B cell (primary cell): ENCODE data around the gene APOL6. TPM values are rescaled to one million over a fixed set of nuclear protein-coding genes. Genes with fewer than 3 reads are reported as not detected.

Source experiments
- ATAC-seq: fragments of 200-7000 bp; cut with Tn5 transposase; one replicate; pipeline ENCODE4 v1.10.0; 2021; ENCODE audit warnings: low read depth, mild to moderate bottlenecking, moderate number of reproducible peaks, moderate library complexity
- CTCF ChIA-PET: fragments of 350-600 bp; sonication (Branson Sonifier 250); formaldehyde crosslinking; loops from one replicate; lab custom pipeline; 2021; ENCODE audit warnings: antibody characterized with exemption, inconsistent platforms; lab: Charles Lee
- POLR2A ChIA-PET: fragments of 350-600 bp; sonication (Branson Sonifier 250); formaldehyde crosslinking; loops from one replicate; lab custom pipeline; 2021; ENCODE audit warnings: antibody characterized with exemption; lab: Charles Lee
- DNase-seq: peaks from one replicate; pipeline ENCODE4 v3.0.0; 2013
- H2AFZ ChIP-seq: 2 replicates; pipeline ENCODE4 v1.6.1; 2012; ENCODE audit warnings: mild to moderate bottlenecking, low read depth, low read length; ENCODE audit not compliant: insufficient read depth, poor library complexity, severe bottlenecking
- H3K27ac ChIP-seq, 2 donors: 1 replicate in 1 of 2; 2 replicates in 1 of 2; pipeline ENCODE4 v1.5.1; 2012 to 2013; ENCODE audit warnings: low read length in 2 of 2, mild to moderate bottlenecking in 2 of 2, moderate library complexity in 1 of 2
- H3K27me3 ChIP-seq, 4 experiments: fragments of 200-600 bp in 1 of 4; sonication (generic) in 1 of 4; replicated peaks in 1 of 4; 1 replicate in 2 of 4; 2 replicates in 2 of 4; pipeline versions ENCODE4 v1.6.1 to v1.7.0; 2013 to 2016; ENCODE audit warnings: low read length in 3 of 4, mild to moderate bottlenecking in 2 of 4, mixed read lengths in 1 of 4, moderate library complexity in 1 of 4; ENCODE audit not compliant: insufficient read depth in 4 of 4, control insufficient read depth in 3 of 4; ENCODE audit errors: control extremely low read depth in 1 of 4
- H3K36me3 ChIP-seq, 2 experiments: replicated peaks in 1 of 2; 1 replicate in 1 of 2; 2 replicates in 1 of 2; pipeline versions ENCODE4 v1.6.1 to v1.7.1; 2013; ENCODE audit warnings: low read length in 1 of 2; ENCODE audit not compliant: insufficient read depth in 2 of 2, control insufficient read depth in 1 of 2; ENCODE audit errors: control extremely low read depth in 1 of 2, extremely low read depth in 1 of 2
- H3K4me1 ChIP-seq, 2 donors: fragments of 200-600 bp in 1 of 2; sonication (generic) in 1 of 2; 1 replicate in 1 of 2; 2 replicates in 1 of 2; pipeline versions ENCODE4 v1.5.1 to v1.6.1; 2013 to 2017; ENCODE audit warnings: low read length in 2 of 2; ENCODE audit not compliant: control insufficient read depth in 2 of 2, insufficient read depth in 2 of 2
- H3K4me2 ChIP-seq: replicated peaks from 2 replicates; pipeline ENCODE3; 2012; ENCODE audit warnings: mild to moderate bottlenecking, low read depth, low read length; ENCODE audit not compliant: poor library complexity, severe bottlenecking
- H3K4me3 ChIP-seq, 5 experiments: fragments of 200-600 bp in 1 of 5; sonication (generic) in 1 of 5; 1 replicate in 3 of 5; 2 replicates in 2 of 5; pipeline versions ENCODE4 v1.5.1 to v1.7.0; 2011 to 2016; ENCODE audit warnings: low read length in 4 of 5, mild to moderate bottlenecking in 4 of 5, low read depth in 2 of 5, control low read depth in 1 of 5, moderate library complexity in 1 of 5; ENCODE audit not compliant: insufficient read depth in 1 of 5; ENCODE audit errors: control extremely low read depth in 1 of 5, extremely low read depth in 1 of 5
- H3K79me2 ChIP-seq: fragments of 200-600 bp; sonication (generic); one replicate; pipeline ENCODE4 v1.6.0; 2016; ENCODE audit warnings: low read length; ENCODE audit not compliant: control insufficient read depth, insufficient read depth
- H3K9ac ChIP-seq: fragments of 200-600 bp; sonication (generic); 2 replicates; pipeline ENCODE4 v1.6.1; 2017; ENCODE audit warnings: mild to moderate bottlenecking, low read length, moderate library complexity
- H3K9me3 ChIP-seq, 3 donors: one replicate each; pipeline versions ENCODE4 v1.6.1 to v1.7.1; 2013; ENCODE audit warnings: low read length in 2 of 3; ENCODE audit not compliant: control insufficient read depth in 2 of 3, insufficient read depth in 1 of 3; ENCODE audit errors: control extremely low read depth in 1 of 3
- H4K20me1 ChIP-seq: 2 replicates; pipeline ENCODE4 v1.6.0; 2012; ENCODE audit warnings: mild to moderate bottlenecking, low read length; ENCODE audit not compliant: insufficient read depth, control insufficient read depth, poor library complexity, severe bottlenecking
- H3K27ac Mint-ChIP-seq: one replicate; pipeline ENCODE4 v1.8.0; 2021; ENCODE audit warnings: mixed read lengths
- H3K27me3 Mint-ChIP-seq: one replicate; pipeline ENCODE4 v1.8.0; 2021; ENCODE audit warnings: mixed read lengths
- H3K4me1 Mint-ChIP-seq: one replicate; pipeline ENCODE4 v1.8.0; 2021; ENCODE audit warnings: mixed read lengths
- H3K4me3 Mint-ChIP-seq: one replicate; pipeline ENCODE4 v1.8.0; 2021; ENCODE audit warnings: mixed read lengths
- H3K9me3 Mint-ChIP-seq: one replicate; pipeline ENCODE4 v1.8.0; 2022; ENCODE audit warnings: mixed read lengths; ENCODE audit not compliant: insufficient read depth
- CTCF ChIP-seq: fragments of 200-600 bp; IDR thresholded peaks from one replicate; pipeline ENCODE4 v1.8.0; 2022; ENCODE audit warnings: antibody characterized with exemption, mild to moderate bottlenecking
- EZH2 ChIP-seq: IDR thresholded peaks from 2 replicates; pipeline ENCODE4 v1.6.1; 2012; ENCODE audit warnings: borderline replicate concordance, low read depth, mild to moderate bottlenecking, moderate library complexity, low read length; ENCODE audit not compliant: insufficient read depth, poor library complexity, severe bottlenecking
- WGBS: methylation state at CpG from one replicate; pipeline ENCODE4 v1.1.5; 2013; ENCODE audit warnings: missing lambda C conversion rate; ENCODE audit not compliant: insufficient coverage; 5-methylcytosine and 5-hydroxymethylcytosine counted together
- intact Hi-C: fragments of 100-400 bp; cut with micrococcal nuclease; formaldehyde crosslinking; loops from one replicate; pipeline ENCODE4 v1.10.0; 2022
- polyA plus RNA-seq: library from polyadenylated mRNA; depleted of rRNA; stranded (reverse); fragments of >200 nt; gene quantifications from 2 replicates; pipeline ENCODE4 v1.2.3, GENCODE V29; 2012
- total RNA-seq, 2 donors: library from RNA; stranded (reverse); fragments of 120-200 nt in 1 of 2; gene quantifications; 1 replicate in 1 of 2; 2 replicates in 1 of 2; pipeline versions ENCODE4 v1.2.3 to v1.2.4, GENCODE V29; 2013 to 2022

Gene APOL6
- total and polyA plus RNA-seq, 2 donors (not counting 1 experiment from before 2014, with no cell fraction given): 2.3 to 7.0 TPM

- no peak for TF ChIP-seq EZH2
- no peak for TF ChIP-seq CTCF
- Histone ChIP-seq H3K27me3 (peaks cover 0 to 43% (median 24%) of the 10 kb centered on the region in 4 experiments), H3K4me2 (peak overlapping the region; percentile 40), H2AFZ (peak overlapping the region; percentile 51), H4K20me1 (no peaks in the 10 kb centered on the region), H3K36me3 (no peaks in the 10 kb centered on the region), H3K79me2 (no peaks in the 10 kb centered on the region), H3K27ac (no peak overlapping the region), H3K9ac (no peak overlapping the region), H3K4me1 (peaks cover 9 to 11% of the 10 kb centered on the region in 2 donors), H3K4me3 (no peak overlapping the region), H3K9me3 (peaks cover 0 to 6% (median 0%) of the 10 kb centered on the region in 3 donors)
- H3K27me3 Mint-ChIP-seq: peaks cover 53% of the 10 kb centered on the region
- DNase-seq: peak; percentile 32
- 0% methylated on average over 15 of the region's 21 CpGs for WGBS
- ChIA-PET POLR2A (no interaction called here), CTCF (interaction anchor here (0.6 to 1.5 kb wide), 2 partner anchors 20 to 441 kb away, joined by 3 to 5 read pairs; partner anchors contain the start of gene APOL6)
- no peaks in the 10 kb centered on the region for H3K9me3 Mint-ChIP-seq
- no peak overlapping the region for H3K4me3 Mint-ChIP-seq
- ATAC-seq: no peak
- no peak overlapping the region for H3K27ac Mint-ChIP-seq
- H3K4me1 Mint-ChIP-seq: peaks cover 13% of the 10 kb centered on the region
- intact Hi-C loops: no loop called here
These were observed 20.8 kb upstream of the APOL6 start for GRCh38 chr22:35627267-35628041.

DNA sequence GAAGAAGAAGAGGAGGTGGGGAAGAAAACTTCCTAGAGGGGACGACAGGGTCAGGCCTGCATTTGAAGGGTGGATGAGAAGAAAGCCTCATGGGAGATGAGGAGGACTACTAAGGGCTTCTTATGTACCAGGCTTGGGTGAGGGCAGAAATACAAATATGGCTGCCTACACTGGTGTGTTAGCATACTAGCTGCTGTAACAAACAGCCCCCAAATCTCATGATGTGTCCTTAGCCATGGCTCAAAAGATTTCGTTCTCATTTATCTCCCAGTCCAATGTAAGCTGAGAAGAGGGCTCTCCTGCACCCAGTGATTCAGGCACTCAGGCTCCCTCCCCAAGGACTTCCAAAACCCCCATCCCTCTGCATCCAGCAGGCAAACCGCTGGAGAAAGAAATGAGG, 19.5 kb upstream of the APOL6 start:
- Histone ChIP-seq H3K79me2 (no peaks in the 10 kb centered on the region), H4K20me1 (no peaks in the 10 kb centered on the region), H3K36me3 (no peaks in the 10 kb centered on the region), H3K4me3 (no peak overlapping the region), H3K27me3 (peaks cover 0 to 42% (median 23%) of the 10 kb centered on the region in 4 experiments), H3K27ac (no peak overlapping the region), H3K9ac (no peak overlapping the region), H3K4me1 (peaks cover 9 to 11% of the 10 kb centered on the region in 2 donors), H3K9me3 (peaks cover 0 to 6% (median 0%) of the 10 kb centered on the region in 3 donors), H3K4me2 (no peak overlapping the region), H2AFZ (no peak overlapping the region)
- ChIA-PET CTCF (no interaction called here), POLR2A (interaction anchor here (0.6 kb wide), 1 partner anchor 1224 kb away, joined by 3 read pairs; no protein-coding TSS in a partner anchor)
- Mint-ChIP-seq H3K9me3 (no peaks in the 10 kb centered on the region), H3K4me1 (peaks cover 11% of the 10 kb centered on the region), H3K27ac (no peak overlapping the region), H3K4me3 (no peak overlapping the region), H3K27me3 (peaks cover 54% of the 10 kb centered on the region)
- ATAC-seq (no peak), DNase-seq (no peak)
- WGBS: 90% methylated on average over 2 of the region's 3 CpGs
- intact Hi-C loops: no loop called here
- no peak for TF ChIP-seq EZH2
- no peak for TF ChIP-seq CTCF
